K562 (cell line): ENCODE measurements around the gene ARHGAP33. TPM values are rescaled to one million over a fixed set of nuclear protein-coding genes. Genes with fewer than 3 reads are reported as not detected.

Experiments used
- ATAC-seq: fragments of 200-7000 bp; cut with Tn5 transposase; 3 replicates; pipeline ENCODE4 v1.9.1; 2020; ENCODE audit warnings: moderate library complexity
- BruUV-seq: library from RNA; stranded (reverse); fragments of 400-500 nt; replicated peaks from 2 replicates; lab custom pipeline; 2021; lab: Mats Ljungman, UMichigan
- CTCF ChIA-PET: fragments of 300-600 bp; formaldehyde crosslinking; extraction: SDS; loops from one replicate; lab custom pipeline; 2021; ENCODE audit warnings: low intra/inter-chr PET ratio; lab: Yijun Ruan, JAX
- POLR2A ChIA-PET: fragments of 300-600, 350-650 bp; sonication (Branson Sonifier 250); formaldehyde crosslinking; extraction: SDS; loops from one replicate; lab custom pipeline; 2021; ENCODE audit warnings: antibody characterized with exemption, inconsistent platforms; lab: Yijun Ruan, JAX
- DNase-seq, 4 experiments: peaks; one replicate each; pipeline versions ENCODE4 v3.0.0 to v3.0.0-alpha.2; 2011 to 2018; ENCODE audit warnings: low spot score in 3 of 4, mixed read lengths in 3 of 4; ENCODE audit errors: extremely low read depth in 1 of 4
- FAIRE-seq: peaks from 2 replicates; lab custom pipeline; 2011; peaks lifted over from hg19 to GRCh38; lab: Jason Lieb, UNC
- H2AFZ ChIP-seq: 2 replicates; pipeline ENCODE4 v1.6.0; 2011; ENCODE audit warnings: low read depth, low read length, control low read depth, inconsistent platforms
- H3K27ac ChIP-seq: fragments of 200-600 bp; 3 replicates; pipeline ENCODE4 v1.8.0; 2011; ENCODE audit warnings: low read depth, mild to moderate bottlenecking, control low read depth, inconsistent platforms, low read length, moderate library complexity, mixed read lengths; ENCODE audit errors: extremely low read depth
- H3K27me3 ChIP-seq, 2 experiments: fragments of 300-600 bp in 1 of 2; 2 replicates in 1 of 2; 3 replicates in 1 of 2; pipeline versions ENCODE4 v1.6.0 to v1.8.0; 2011; ENCODE audit warnings: inconsistent platforms in 2 of 2, low read length in 2 of 2, mild to moderate bottlenecking in 1 of 2, mixed read lengths in 1 of 2, moderate library complexity in 1 of 2; ENCODE audit not compliant: control insufficient read depth in 2 of 2, insufficient read depth in 2 of 2
- H3K36me3 ChIP-seq: fragments of 300-600 bp; 3 replicates; pipeline ENCODE4 v1.8.0; 2011; ENCODE audit warnings: mild to moderate bottlenecking, low read length, inconsistent platforms; ENCODE audit not compliant: control insufficient read depth, insufficient read depth
- H3K4me1 ChIP-seq, 2 experiments: fragments of 200-600 bp in 1 of 2; replicated peaks in 1 of 2; 2 replicates in 1 of 2; 3 replicates in 1 of 2; pipeline versions ENCODE4 v1.5.1 to v1.8.0; 2011; ENCODE audit warnings: inconsistent platforms in 2 of 2, low read length in 2 of 2, mild to moderate bottlenecking in 1 of 2, mixed read lengths in 1 of 2, moderate library complexity in 1 of 2; ENCODE audit not compliant: control insufficient read depth in 2 of 2, insufficient read depth in 2 of 2
- H3K4me2 ChIP-seq: 2 replicates; pipeline ENCODE4 v1.6.1; 2011; ENCODE audit warnings: low read length, control low read depth, inconsistent platforms, mixed read lengths; ENCODE audit not compliant: insufficient read depth
- H3K4me3 ChIP-seq: fragments of 200-600 bp; sonication (generic), shearing (Covaris generic); 2 replicates; pipeline ENCODE4 v1.5.1; 2016; ENCODE audit warnings: control low read depth, inconsistent platforms
- H3K79me2 ChIP-seq: fragments of 200-600 bp; 3 replicates; pipeline ENCODE4 v1.8.0; 2011; ENCODE audit warnings: low read length, inconsistent platforms; ENCODE audit not compliant: control insufficient read depth, insufficient read depth
- H3K9ac ChIP-seq, 2 experiments: 2 replicates each; pipeline versions ENCODE4 v1.6.0 to v1.6.1; 2011; ENCODE audit warnings: low read depth in 2 of 2, low read length in 2 of 2, control low read depth in 1 of 2, inconsistent platforms in 1 of 2, mild to moderate bottlenecking in 1 of 2, mixed read lengths in 1 of 2; ENCODE audit not compliant: insufficient read depth in 1 of 2
- H3K9me1 ChIP-seq: one replicate; pipeline ENCODE4 v1.6.0; 2011; ENCODE audit warnings: inconsistent platforms, mild to moderate bottlenecking, low read length, moderate library complexity; ENCODE audit not compliant: control insufficient read depth, insufficient read depth
- H3K9me3 ChIP-seq: replicated peaks from 2 replicates; pipeline ENCODE4 v1.5.1; 2011; ENCODE audit warnings: low read depth, low read length, inconsistent platforms; ENCODE audit not compliant: control insufficient read depth, insufficient read depth
- H4K20me1 ChIP-seq: replicated peaks from 2 replicates; pipeline ENCODE4 v1.6.1; 2011; ENCODE audit warnings: low read length, inconsistent platforms, mixed read lengths; ENCODE audit not compliant: control insufficient read depth, insufficient read depth
- ETV1 ChIP-seq: fragments of 450-650 bp; conservative IDR thresholded peaks from 2 replicates; pipeline ENCODE4 v1.6.1; 2016; ENCODE audit warnings: missing genetic modification characterization, control low read depth, low read depth, missing compliant biosample characterization
- KDM1A ChIP-seq, 2 experiments: fragments of 450-650 bp; IDR thresholded peaks; 2 replicates each; pipeline ENCODE4 v1.6.1; 2016; ENCODE audit warnings: mild to moderate bottlenecking in 2 of 2
- ZNF274 ChIP-seq: IDR thresholded peaks from 2 replicates; pipeline ENCODE4 v1.6.1; 2011; ENCODE audit warnings: low read depth, mild to moderate bottlenecking, low read length, moderate library complexity, borderline replicate concordance
- WGBS: fragments of 100-300 bp; shearing (Covaris generic); methylation state at CpG from one replicate; pipeline ENCODE4 v1.1.6; 2016; ENCODE audit warnings: low coverage, mixed read lengths; ENCODE audit not compliant: insufficient coverage; ENCODE audit errors: missing lambda C conversion rate; 5-methylcytosine and 5-hydroxymethylcytosine counted together
- in situ Hi-C: fragments of 300-500 bp; cut with MboI; formaldehyde crosslinking; loops from 4 replicates; pipeline ENCODE4 v1.15.0; 2018; ENCODE audit warnings: inconsistent platforms, mixed read lengths
- intact Hi-C: fragments of 100-400 bp; cut with micrococcal nuclease; formaldehyde crosslinking; loops from 2 replicates; pipeline ENCODE4 v1.14.2; 2022
- polyA plus RNA-seq, 8 experiments: library from polyadenylated mRNA; depleted of rRNA in 4 of 8; stranded (reverse) in 5 of 8; unstranded in 3 of 8; fragments of >200 nt; fragmentation: Nextera tagmentation in 2 of 8; fragmentation: Illumina TruSeq in 1 of 8; extraction: Ambion mirVana in 2 of 8; extraction: Trizol in 1 of 8; gene quantifications; 2 replicates each; pipeline versions ENCODE4 v1.2.1 to v1.2.3, GENCODE V29; 2011 to 2014; ENCODE audit warnings: inconsistent platforms in 1 of 8, missing spikeins in 1 of 8
- total RNA-seq, 7 experiments: library from RNA; depleted of rRNA in 6 of 7; stranded (reverse); fragments of >200 nt in 6 of 7; fragmentation: Illumina TruSeq in 2 of 7; extraction: Trizol in 2 of 7; gene quantifications; 2 replicates each; pipeline versions ENCODE4 v1.2.1 to v1.2.3, GENCODE V29; 2011 to 2021; ENCODE audit warnings: low replicate concordance in 1 of 7

The ARHGAP33 gene
- total and polyA plus RNA-seq, 9 of the 15 experiments (the other 6 are each of a cell fraction or from before 2014, with no cell fraction given): 0.06 to 26.6 (median 1.6) TPM; not detected in 1

DNA sequence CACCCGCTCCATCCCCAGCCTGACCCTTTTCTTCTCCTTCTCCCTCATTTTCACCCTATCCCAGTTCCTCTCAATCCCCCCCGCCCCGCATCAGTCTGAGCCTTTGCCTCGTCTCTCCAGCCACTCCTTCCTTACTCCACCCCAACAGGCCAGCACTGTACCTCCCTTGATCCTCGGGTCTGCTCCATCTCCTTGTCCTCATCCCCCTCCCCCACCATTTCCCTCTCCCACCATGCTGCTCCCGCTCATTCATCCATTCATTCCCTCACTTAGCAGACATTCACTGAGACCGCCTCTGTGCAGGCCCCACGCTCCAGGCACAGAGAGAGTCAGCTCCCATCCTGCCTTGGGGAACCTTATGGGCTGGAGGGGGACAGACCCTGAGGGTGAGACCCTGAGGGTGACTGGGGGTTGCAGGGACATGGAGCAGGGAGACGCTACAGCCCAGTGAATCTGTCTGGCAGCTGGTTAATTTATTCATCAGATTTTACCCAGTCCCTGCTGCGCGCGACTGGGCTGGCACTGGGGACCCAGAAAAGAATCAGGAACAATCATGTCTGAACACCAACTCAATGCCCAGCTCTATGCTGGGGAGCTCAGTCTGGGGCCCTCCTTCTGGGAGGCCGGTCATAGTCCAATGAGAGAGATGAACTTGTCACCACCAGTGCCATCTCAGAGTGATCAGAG is 881 bp downstream of the ARHGAP33 start:
- WGBS: 47% methylated on average over 12 of the region's 13 CpGs
- Histone ChIP-seq H3K27me3 (no peaks in the 10 kb centered on the region), H3K79me2 (peaks cover 5% of the 10 kb centered on the region; the same call in 1 of the 3 replicates), H3K9me1 (peaks cover 3% of the 10 kb centered on the region), H3K4me1 (peaks cover 10 to 33% of the 10 kb centered on the region in 2 experiments), H3K4me2 (peak overlapping the region; percentile 76; the same call in 1 of the 2 replicates), H3K27ac (no peak overlapping the region), H3K36me3 (peaks cover 18% of the 10 kb centered on the region; the same call in 2 of the 3 replicates), H4K20me1 (no peaks in the 10 kb centered on the region; the same call in 1 of the 2 replicates), H3K4me3 (peak overlapping the region; percentile 57), H2AFZ (no peak overlapping the region), H3K9ac (peak overlapping the region in 1 of 2 experiments; percentile 70; a peak in 2 of 4 replicates), H3K9me3 (no peaks in the 10 kb centered on the region)
- CTCF ChIA-PET: interaction anchor here (0.6 kb wide), 1 partner anchor 909 kb away, joined by 3 read pairs; no protein-coding TSS in a partner anchor
- FAIRE-seq: no peak
- ATAC-seq: no peak
- TF ChIP-seq ZNF274: no peak
- TF ChIP-seq KDM1A (IDR thresholded peaks at IDR 0.05): peak in 1 of 2 experiments; percentile 82; a peak in 1 of 4 replicates
- no peak for TF ChIP-seq ETV1
- DNase-seq: no peak
- intact Hi-C loops (no loop called here), in situ Hi-C loops (no loop called here)
- POLR2A ChIA-PET: no interaction called here
- TSS peak; percentile 61 for BruUV-seq
